OCI-LY1 (cell line): ENCODE measurements around the gene CFAP58.

Source experiments
- H2AFZ ChIP-seq: fragments of 200-600 bp; sonication (generic), shearing (Covaris generic); 2 replicates; pipeline ENCODE4 v1.6.0; 2014; ENCODE audit warnings: antibody characterized with exemption, mild to moderate bottlenecking, low read length
- H3F3A ChIP-seq: fragments of 200-600 bp; sonication (generic), shearing (Covaris generic); 2 replicates; pipeline ENCODE4 v1.6.0; 2014; ENCODE audit warnings: mild to moderate bottlenecking, antibody characterized with exemption, low read length, moderate library complexity; ENCODE audit not compliant: insufficient read depth
- H3K27ac ChIP-seq: fragments of 200-600 bp; sonication (generic); 2 replicates; pipeline ENCODE4 v1.5.1; 2014; ENCODE audit warnings: low read length, mixed run types, mild to moderate bottlenecking, low read depth; ENCODE audit not compliant: poor library complexity, severe bottlenecking
- H3K27me3 ChIP-seq: fragments of 200-600 bp; sonication (generic); 2 replicates; pipeline ENCODE4 v1.6.0; 2014; ENCODE audit warnings: antibody characterized with exemption, mild to moderate bottlenecking, low read length, moderate library complexity; ENCODE audit not compliant: insufficient read depth
- H3K36me3 ChIP-seq: fragments of 200-600 bp; sonication (generic); 2 replicates; pipeline ENCODE4 v1.6.1; 2014; ENCODE audit warnings: mild to moderate bottlenecking, antibody characterized with exemption, low read length, moderate library complexity, mixed read lengths; ENCODE audit not compliant: insufficient read depth
- H3K4me1 ChIP-seq: fragments of 200-600 bp; sonication (generic); 2 replicates; pipeline ENCODE4 v1.5.1; 2014; ENCODE audit warnings: mild to moderate bottlenecking, low read length, moderate library complexity; ENCODE audit not compliant: insufficient read depth, severe bottlenecking
- H3K4me2 ChIP-seq: fragments of 200-600 bp; sonication (generic), shearing (Covaris generic); 2 replicates; pipeline ENCODE4 v1.6.1; 2014; ENCODE audit warnings: low read length
- H3K4me3 ChIP-seq: fragments of 200-600 bp; sonication (generic); 2 replicates; pipeline ENCODE4 v1.5.1; 2014; ENCODE audit warnings: low read length, low read depth, mild to moderate bottlenecking, mixed read lengths; ENCODE audit not compliant: poor library complexity, severe bottlenecking
- H3K79me2 ChIP-seq: fragments of 200-600 bp; shearing (Covaris generic); 2 replicates; pipeline ENCODE4 v1.6.1; 2016; ENCODE audit warnings: mixed run types, low read length, mixed read lengths; ENCODE audit not compliant: insufficient read depth
- H3K9ac ChIP-seq: fragments of 200-600 bp; sonication (generic), shearing (Covaris generic); 2 replicates; pipeline ENCODE4 v1.6.1; 2014; ENCODE audit warnings: mild to moderate bottlenecking, low read length, mixed read lengths
- H3K9me2 ChIP-seq: fragments of 200-600 bp; sonication (generic), shearing (Covaris generic); 2 replicates; pipeline ENCODE4 v1.6.1; 2014; ENCODE audit warnings: low read depth, mild to moderate bottlenecking, low read length, mixed read lengths
- H3K9me3 ChIP-seq: fragments of 200-600 bp; shearing (Covaris generic); 2 replicates; pipeline ENCODE4 v1.6.1; 2014; ENCODE audit warnings: low read length, mixed read lengths
- H4K20me1 ChIP-seq: fragments of 200-600 bp; sonication (generic), shearing (Covaris generic); 2 replicates; pipeline ENCODE4 v1.6.0; 2016; ENCODE audit warnings: mild to moderate bottlenecking, low read length; ENCODE audit not compliant: insufficient read depth
- CTCF ChIP-seq: fragments of 200-600 bp; sonication (generic), shearing (Covaris generic); IDR thresholded peaks from 2 replicates; pipeline ENCODE4 v1.5.1; 2017; ENCODE audit warnings: mild to moderate bottlenecking, antibody characterized with exemption, low read length, moderate library complexity, mixed read lengths
- EZH2 ChIP-seq: fragments of 200-600 bp; sonication (generic), shearing (Covaris generic); IDR thresholded peaks from 2 replicates; pipeline ENCODE4 v1.8.0; 2017; ENCODE audit warnings: borderline replicate concordance, mixed run types, mild to moderate bottlenecking, antibody characterized with exemption, low read length, moderate library complexity, mixed read lengths

The CFAP58 gene

GRCh38 chr10:104344219-104344618 is 9.4 kb upstream of the CFAP58 start:
- Histone ChIP-seq H2AFZ (no peak overlapping the region), H3K9ac (no peak overlapping the region), H3K9me3 (no peaks in the 10 kb centered on the region), H3K4me2 (no peak overlapping the region), H3K9me2 (no peaks in the 10 kb centered on the region), H3K79me2 (no peaks in the 10 kb centered on the region), H3K4me1 (peaks cover 3% of the 10 kb centered on the region), H3K36me3 (no peaks in the 10 kb centered on the region), H3F3A (no peaks in the 10 kb centered on the region), H3K27me3 (no peaks in the 10 kb centered on the region; the same call in none of the 2 replicates), H3K27ac (no peak overlapping the region), H4K20me1 (no peaks in the 10 kb centered on the region), H3K4me3 (no peak overlapping the region)
- no peak for TF ChIP-seq CTCF
- no peak for TF ChIP-seq EZH2

- Histone ChIP-seq H3K4me3 (no peak overlapping the region), H3K4me1 (peaks cover 5% of the 10 kb centered on the region), H3K4me2 (no peak overlapping the region), H3K27me3 (no peaks in the 10 kb centered on the region), H3K9me2 (no peaks in the 10 kb centered on the region), H3K9ac (no peak overlapping the region), H3F3A (no peaks in the 10 kb centered on the region), H3K36me3 (no peaks in the 10 kb centered on the region), H3K79me2 (no peaks in the 10 kb centered on the region), H2AFZ (no peak overlapping the region), H4K20me1 (no peaks in the 10 kb centered on the region), H3K9me3 (no peaks in the 10 kb centered on the region), H3K27ac (no peak overlapping the region)
- TF ChIP-seq CTCF (no peak), EZH2 (no peak)
Measured at GRCh38 chr10:104345515-104345914, 8.1 kb upstream of the CFAP58 start.

- H3F3A ChIP-seq, result no peaks in the 10 kb centered on the region
- H3K9ac ChIP-seq, result no peak overlapping the region
- peaks cover 5% of the 10 kb centered on the region for H3K4me1 ChIP-seq
- no peak overlapping the region for H2AFZ ChIP-seq
- H3K27me3 ChIP-seq, result no peaks in the 10 kb centered on the region
- H3K79me2 ChIP-seq, result no peaks in the 10 kb centered on the region
- H4K20me1 ChIP-seq, result no peaks in the 10 kb centered on the region
- H3K4me3 ChIP-seq, result no peak overlapping the region
- H3K9me2 ChIP-seq, result no peaks in the 10 kb centered on the region
- no peaks in the 10 kb centered on the region for H3K9me3 ChIP-seq
- H3K27ac ChIP-seq, result no peak overlapping the region
- TF ChIP-seq CTCF, result no peak
- no peak for TF ChIP-seq EZH2
- H3K36me3 ChIP-seq, result no peaks in the 10 kb centered on the region
- H3K4me2 ChIP-seq, result no peak overlapping the region
Measured at GRCh38 chr10:104345941-104346340, 7.7 kb upstream of the CFAP58 start.
